Measurements from ENCODE around the gene PDS5A. TPM values are rescaled to one million over a fixed set of nuclear protein-coding genes. Genes with fewer than 3 reads are reported as not detected.

Gene PDS5A
- total RNA-seq, 1 experiment from 2014 or later = 98.3 TPM

DNA sequence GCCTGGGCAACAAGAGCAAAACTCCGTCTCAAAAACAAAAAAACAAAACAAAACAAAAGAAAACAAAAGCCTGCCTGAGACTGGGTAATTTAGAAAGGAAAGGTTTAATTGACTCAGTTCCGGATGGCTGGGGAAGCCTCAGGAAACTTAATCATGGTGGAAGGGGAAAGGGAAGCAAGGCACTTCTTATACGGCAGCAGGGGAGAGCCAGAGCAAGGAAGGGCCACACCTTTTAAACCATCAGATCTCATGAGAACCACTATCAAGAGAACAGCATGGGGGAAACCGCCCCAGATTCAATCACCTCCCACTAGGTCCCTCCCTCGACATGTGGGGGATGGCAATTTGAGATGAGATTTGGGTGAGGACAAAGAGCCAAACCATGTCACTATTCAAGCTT, 157.5 kb downstream of the PDS5A start (continued):
- TF ChIP-seq, protein P1, sequence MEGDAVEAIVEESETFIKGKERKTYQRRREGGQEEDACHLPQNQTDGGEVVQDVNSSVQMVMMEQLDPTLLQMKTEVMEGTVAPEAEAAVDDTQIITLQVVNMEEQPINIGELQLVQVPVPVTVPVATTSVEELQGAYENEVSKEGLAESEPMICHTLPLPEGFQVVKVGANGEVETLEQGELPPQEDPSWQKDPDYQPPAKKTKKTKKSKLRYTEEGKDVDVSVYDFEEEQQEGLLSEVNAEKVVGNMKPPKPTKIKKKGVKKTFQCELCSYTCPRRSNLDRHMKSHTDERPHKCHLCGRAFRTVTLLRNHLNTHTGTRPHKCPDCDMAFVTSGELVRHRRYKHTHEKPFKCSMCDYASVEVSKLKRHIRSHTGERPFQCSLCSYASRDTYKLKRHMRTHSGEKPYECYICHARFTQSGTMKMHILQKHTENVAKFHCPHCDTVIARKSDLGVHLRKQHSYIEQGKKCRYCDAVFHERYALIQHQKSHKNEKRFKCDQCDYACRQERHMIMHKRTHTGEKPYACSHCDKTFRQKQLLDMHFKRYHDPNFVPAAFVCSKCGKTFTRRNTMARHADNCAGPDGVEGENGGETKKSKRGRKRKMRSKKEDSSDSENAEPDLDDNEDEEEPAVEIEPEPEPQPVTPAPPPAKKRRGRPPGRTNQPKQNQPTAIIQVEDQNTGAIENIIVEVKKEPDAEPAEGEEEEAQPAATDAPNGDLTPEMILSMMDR (IDR thresholded peaks at IDR 0.05 in 2 of 3, conservative IDR thresholded peaks at IDR 0.05 in 1 of 3; ENCODE audit: borderline replicate concordance in 1 of 3, insufficient read depth in 1 of 3, low read depth in 2 of 3, low read length in 2 of 3) = no peak
- TF ChIP-seq EZH2phosphoT487 (IDR thresholded peaks at IDR 0.05; ENCODE audit: borderline replicate concordance) (no peak), POLR2AphosphoS5 (IDR thresholded peaks at IDR 0.05; ENCODE audit: low read depth, low read length) (no peak), ZNF274 (IDR thresholded peaks at IDR 0.05; ENCODE audit: low read depth, low read length) (no peak), SRF (IDR thresholded peaks at IDR 0.05; ENCODE audit: low read depth) (no peak), JUND (IDR thresholded peaks at IDR 0.05) (no peak), CEBPB (IDR thresholded peaks at IDR 0.05; ENCODE audit: low read depth) (no peak), ZFX (IDR thresholded peaks at IDR 0.05) (no peak), RAD21 (IDR thresholded peaks at IDR 0.05; ENCODE audit: low read depth) (no peak), EZH2 (IDR thresholded peaks at IDR 0.05) (no peak)
- TF ChIP-seq, protein P2, sequence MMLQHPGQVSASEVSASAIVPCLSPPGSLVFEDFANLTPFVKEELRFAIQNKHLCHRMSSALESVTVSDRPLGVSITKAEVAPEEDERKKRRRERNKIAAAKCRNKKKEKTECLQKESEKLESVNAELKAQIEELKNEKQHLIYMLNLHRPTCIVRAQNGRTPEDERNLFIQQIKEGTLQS (IDR thresholded peaks at IDR 0.05) = no peak
- TF ChIP-seq, protein P3, sequence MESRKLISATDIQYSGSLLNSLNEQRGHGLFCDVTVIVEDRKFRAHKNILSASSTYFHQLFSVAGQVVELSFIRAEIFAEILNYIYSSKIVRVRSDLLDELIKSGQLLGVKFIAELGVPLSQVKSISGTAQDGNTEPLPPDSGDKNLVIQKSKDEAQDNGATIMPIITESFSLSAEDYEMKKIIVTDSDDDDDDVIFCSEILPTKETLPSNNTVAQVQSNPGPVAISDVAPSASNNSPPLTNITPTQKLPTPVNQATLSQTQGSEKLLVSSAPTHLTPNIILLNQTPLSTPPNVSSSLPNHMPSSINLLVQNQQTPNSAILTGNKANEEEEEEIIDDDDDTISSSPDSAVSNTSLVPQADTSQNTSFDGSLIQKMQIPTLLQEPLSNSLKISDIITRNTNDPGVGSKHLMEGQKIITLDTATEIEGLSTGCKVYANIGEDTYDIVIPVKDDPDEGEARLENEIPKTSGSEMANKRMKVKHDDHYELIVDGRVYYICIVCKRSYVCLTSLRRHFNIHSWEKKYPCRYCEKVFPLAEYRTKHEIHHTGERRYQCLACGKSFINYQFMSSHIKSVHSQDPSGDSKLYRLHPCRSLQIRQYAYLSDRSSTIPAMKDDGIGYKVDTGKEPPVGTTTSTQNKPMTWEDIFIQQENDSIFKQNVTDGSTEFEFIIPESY (IDR thresholded peaks at IDR 0.05; ENCODE audit: extremely low read depth, insufficient replicate concordance, low read length) = no peak
- TF ChIP-seq, protein P4, sequence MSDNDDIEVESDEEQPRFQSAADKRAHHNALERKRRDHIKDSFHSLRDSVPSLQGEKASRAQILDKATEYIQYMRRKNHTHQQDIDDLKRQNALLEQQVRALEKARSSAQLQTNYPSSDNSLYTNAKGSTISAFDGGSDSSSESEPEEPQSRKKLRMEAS (IDR thresholded peaks at IDR 0.05) = no peak

All from HCT116 (cell line).